Nucleus accumbens (tissue), 56 donors: ENCODE data around the gene GUCY2F.
A peak's percentile ranks its signal among the peaks of the same experiment; 100 is the strongest.

Experiments used
- DNase-seq, 56 donors: peaks; one replicate each; lab custom pipeline; 2025; lab: John Stamatoyannopoulos, UW

Gene GUCY2F

DNA sequence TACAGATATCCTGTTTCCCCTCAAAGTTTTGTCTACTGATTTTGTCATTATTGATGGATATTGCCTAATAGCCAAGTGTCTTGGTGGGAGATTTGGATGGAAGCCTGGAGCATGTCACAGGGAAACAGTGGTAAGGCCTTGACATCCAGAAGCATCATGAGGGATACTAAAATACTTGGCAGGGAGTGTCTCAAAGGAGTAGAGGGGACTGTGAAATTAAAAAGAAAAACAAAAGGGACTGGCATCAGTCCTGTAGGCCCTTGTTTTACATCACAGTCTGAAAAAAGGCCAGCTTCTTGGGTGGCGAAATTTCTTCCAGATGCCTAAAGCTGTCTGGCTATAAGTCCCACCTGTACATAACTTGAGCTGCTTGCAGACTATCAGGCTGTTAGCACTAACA is 83.8 kb downstream of the GUCY2F start:
- no peak for DNase-seq

DNA sequence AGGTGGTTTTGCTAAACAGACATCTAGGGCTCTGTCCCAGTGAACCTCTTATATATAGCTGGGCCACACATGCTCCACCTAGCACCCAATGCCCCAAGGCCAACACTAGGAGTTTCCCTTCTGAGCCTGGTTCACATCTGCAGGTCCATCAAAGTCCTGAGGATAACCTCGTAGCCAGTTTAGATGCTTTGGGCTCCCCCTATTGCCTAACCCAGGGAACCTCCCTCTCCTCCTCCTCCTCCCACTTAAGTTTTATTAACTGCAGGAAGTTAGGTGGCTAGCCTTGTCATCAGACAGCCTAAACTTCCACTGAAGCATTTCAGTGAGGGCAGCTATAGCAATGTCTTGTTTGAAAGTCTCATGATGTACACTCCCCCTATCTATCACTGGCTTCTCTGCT is 88.0 kb downstream of the GUCY2F start:
- DNase-seq = no peak

DNA sequence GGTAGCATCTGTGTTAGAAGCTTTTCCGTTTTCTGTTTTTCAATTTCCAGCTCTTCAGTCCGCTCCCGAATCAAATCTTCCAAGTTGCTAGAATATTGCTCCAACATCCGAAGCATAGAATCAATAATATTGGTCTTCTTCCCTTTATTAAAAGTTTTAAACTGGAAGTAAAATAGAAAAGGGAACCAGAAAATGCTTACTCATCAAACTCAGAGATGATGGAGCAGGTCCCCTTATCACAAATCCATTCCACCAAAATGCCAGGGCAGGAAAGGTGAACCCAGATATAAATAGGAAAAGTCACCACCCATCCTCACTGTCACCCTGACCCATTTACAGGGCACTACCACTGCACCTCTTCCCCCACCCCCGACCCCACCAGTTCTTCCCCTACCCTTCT is 89.0 kb downstream of the GUCY2F start:
- no peak for DNase-seq

DNA sequence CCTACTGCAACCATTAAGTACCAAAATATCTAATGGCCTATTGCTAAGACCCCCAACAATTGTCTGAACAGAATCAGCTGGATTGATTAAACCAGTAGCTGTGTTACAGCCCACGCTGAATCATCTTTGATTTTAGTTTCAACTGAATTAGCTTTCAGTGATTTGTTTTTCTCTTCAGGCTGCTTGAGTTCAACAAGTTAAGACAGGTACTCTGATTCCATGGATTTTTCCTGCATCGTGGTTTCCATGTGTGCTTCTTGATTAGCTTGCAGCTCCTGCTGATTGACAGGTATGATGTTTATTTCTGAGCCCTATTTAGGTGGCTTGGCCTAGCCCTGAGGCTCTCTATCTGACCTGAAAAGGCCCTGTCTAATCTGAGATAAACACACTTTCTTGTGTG is 91.3 kb downstream of the GUCY2F start:
- no peak for DNase-seq

DNA sequence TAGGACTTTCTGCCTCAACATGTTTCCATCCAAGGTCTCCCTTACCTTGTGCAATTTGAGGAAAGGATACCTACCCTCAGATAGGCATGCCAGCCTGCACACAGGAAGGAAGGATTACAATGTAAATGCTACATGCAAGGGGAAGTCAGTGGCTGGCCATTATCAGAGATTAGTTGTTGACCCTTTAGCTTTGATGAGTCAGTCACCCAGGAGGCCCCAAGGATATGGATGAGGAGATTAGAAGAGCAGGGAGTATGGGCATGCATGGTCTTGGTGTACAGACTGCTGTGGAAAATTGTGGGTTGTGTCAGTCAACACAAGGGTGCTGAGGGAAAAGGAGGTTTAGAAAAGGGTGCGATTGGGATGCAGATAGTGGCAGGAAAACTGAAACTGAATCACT is 92.0 kb downstream of the GUCY2F start:
- DNase-seq = no peak

DNA sequence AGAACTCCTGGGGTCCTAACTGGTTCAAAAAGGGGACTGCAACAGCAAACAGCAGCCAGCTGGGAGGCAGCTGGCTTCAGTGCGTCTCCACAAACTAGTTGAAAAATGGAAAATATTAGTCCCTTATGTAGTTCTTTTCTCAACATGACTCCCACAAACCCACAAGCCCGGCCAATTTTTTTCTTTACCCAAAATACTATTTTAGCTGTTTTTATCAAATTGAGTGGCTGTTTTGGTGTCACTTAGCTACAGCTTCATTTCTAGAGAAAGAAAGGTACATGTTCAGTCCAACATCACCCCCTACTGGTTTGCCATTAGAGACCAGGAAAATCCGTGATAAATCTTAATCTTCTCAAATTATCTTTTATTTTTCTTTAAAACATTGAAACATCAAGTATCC is 97.2 kb downstream of the GUCY2F start:
- peak in 1 of 56 donors; percentile 0 for DNase-seq

DNA sequence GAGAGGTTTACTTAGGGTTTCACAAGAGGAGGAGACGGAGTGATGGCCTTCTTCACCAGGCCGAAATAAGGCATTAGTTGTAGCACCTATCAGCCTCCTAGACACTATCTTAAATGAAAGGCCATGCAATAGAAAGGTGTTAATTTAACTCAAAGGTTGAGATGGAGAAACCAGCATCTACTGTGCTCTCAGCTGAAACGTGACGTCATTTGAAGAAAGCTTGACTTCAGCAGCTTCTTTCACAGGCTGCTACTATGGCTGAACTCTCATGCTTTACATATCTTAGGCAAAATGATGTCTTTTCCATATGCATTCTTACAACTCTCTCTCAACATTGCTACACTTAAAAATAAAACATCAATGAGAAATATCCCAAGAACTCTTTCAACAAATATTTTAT is 99.6 kb downstream of the GUCY2F start:
- no peak for DNase-seq

DNA sequence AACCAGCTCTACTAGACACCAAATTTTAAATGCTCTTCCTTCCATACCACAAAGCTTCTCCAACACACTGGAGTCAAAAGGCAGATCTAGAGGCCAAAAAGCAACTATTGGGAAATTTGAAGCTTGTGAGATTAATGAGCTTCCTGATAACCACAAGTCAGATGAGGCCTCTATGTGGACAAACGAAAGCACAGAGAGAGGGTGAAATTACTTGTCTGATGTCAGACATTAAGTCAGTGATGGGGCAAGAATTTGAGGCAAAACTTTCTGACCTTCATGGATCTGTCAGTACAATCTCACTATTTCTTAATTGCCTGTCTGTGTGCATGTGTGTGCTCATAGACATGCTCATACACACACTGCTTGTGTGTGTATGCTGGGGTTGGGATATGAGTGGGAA is 103.6 kb downstream of the GUCY2F start:
- no peak for DNase-seq

DNA sequence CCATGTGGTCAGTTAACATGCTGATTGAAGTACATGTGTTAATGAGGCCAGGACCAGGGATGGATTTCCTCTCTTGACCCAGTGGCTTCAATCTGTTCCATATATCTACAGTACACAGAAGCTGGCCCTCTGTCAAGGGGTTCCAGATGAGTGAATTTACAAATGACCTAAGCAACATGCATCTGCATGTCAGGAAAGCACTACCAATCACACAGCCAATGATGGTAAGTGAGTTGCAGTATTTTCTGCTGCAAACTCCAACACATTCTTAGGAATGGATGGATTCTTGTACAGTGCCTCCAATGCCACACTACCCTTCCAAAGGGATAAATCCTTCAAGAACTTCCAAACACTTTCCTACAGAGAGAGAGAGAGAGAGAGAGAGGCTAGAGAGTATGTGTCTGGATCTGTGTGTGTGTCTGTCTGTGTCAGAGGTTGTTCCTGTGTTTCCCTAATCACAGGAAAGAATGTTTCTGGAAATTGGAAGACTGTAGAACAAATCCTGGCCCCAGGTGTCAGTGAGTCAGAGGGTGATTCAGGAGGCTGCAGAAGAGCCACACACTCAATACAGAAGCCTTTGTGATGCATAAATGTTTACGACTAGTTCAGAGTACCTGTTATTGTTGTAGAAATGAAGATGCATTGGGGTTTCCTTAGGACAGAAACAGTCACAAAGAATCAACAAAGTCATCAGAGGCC is 107.5 kb downstream of the GUCY2F start:
- DNase-seq = no peak

DNA sequence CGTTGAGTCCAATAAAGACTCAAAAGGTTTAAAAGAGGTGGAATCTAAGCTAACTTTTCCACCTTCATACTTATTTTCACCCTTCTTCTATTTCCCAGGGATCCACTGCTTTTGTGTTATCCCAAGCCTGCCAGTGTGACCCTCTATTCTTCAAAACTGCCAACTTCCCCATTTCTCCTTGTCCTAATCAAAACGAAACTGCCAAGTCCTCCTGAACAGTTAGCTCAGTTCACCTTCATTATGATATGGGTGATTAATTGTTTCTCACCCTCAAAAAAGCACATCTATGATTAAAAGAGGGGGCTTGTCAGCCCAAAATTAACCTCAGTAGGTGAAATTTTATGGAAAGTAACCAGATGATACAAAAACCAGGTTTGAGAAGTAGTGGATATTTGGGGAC is 108.4 kb downstream of the GUCY2F start:
- no peak for DNase-seq

DNA sequence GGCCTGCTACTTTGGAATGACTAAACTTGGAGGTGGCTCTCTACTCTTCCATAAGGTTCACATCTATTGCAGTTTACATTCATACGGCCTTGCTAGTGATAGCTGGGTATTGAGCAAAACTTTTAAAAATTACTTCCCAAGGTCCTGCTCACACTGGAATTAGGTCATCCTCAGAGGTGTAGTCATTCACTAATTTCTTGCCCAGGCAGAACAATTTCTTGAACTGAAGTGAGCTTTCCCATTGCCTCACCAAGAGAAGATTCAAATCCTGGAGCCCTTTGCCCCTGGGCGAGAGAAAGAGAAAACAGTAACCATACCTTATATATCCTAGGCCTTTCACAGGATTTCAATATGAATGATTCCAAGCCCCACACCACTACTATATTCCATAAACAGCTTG is 109.2 kb downstream of the GUCY2F start:
- DNase-seq = no peak

DNA sequence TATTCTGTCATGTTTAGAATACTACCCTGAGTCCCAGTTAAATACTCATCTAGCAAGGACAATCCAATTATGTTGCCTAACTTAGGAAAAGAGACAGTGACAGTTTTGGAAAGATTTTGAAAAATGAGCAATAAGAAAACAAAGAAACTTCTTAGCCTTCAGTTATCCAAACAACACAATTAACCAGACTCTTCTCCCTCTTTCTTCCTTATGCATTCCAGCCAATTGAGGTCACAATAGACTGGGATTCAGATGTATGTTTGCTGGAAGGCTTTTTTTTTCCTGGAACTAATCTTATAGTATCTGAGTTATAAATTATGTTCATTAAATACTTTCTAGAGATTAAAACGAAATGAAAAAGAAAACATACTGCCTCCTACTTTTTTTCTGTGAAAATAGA is 109.6 kb downstream of the GUCY2F start:
- DNase-seq = no peak

DNA sequence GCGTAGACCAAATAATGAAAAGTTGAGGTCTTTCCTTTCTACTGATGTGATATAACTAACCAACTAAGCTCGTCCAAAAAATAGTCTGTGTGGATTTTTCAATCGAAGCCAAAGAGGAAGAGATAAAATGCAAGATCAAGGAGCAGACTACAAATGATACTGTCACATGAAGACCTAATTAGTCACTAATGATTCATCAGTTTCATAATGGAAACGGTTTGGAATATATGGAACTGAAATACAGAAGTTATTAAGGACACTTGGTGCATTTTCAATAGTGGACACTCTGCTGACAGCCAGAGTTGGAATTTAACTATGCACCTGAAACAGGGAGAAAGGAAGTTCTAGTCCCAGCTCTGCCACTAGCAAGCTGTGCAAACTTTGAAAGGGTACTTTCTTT is 119.8 kb downstream of the GUCY2F start:
- DNase-seq = no peak

DNA sequence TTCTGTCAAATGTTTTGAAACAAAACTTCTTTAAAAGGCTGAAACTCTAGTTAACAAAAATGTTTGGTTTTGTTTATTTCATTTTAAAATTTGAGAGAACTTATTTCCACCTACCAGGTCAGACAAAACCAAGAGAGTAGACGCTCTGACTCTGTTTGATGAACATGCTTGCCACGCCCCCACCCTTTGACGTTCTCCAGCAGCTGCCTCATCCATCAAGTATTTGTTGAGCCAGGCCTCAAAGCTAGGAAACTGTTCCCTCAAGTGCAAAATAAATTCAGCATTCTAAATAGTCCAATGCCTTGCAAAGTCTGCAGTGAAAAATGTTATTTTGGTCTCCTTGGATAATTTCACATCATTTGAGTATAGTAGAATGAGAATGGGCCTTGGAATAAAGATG is 121.6 kb downstream of the GUCY2F start:
- DNase-seq = no peak

DNA sequence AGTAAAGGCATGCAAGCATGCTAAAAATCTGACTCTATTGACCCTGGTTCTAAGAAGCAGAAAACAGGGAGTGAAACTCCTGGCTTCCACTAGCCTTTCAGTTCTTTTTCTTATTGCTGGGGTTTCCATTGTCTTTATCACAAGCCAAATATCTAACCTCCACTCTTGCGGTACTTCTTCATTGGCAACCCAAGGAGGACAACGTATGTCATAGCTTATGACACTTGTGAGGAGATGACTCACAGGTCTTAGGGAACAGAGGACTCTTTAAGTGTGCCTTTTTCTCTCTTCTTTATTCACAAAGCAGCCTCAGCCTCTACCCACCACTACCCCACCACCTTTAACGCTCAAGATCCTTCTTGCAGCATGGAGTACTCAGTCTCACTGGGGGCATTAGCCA is 124.2 kb downstream of the GUCY2F start:
- DNase-seq = no peak

DNA sequence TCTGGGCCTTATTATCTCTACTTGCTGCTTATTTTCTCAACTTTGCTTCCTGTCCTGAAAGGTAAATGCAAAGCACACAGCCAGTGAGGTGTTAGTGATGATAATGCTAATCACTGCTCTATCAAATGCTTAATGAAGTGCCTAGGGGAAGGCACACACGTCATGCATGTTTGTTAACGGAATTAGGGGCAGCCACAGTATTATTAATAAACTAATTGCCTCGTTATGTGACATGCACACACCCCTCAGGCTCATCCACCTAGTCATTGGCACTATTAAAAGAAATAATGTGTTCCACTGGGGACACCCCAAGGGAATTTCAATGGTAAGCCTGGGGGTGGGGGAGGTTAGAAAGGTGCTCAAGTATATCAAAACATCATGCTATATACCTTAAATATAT is 125.2 kb downstream of the GUCY2F start:
- no peak for DNase-seq

DNA sequence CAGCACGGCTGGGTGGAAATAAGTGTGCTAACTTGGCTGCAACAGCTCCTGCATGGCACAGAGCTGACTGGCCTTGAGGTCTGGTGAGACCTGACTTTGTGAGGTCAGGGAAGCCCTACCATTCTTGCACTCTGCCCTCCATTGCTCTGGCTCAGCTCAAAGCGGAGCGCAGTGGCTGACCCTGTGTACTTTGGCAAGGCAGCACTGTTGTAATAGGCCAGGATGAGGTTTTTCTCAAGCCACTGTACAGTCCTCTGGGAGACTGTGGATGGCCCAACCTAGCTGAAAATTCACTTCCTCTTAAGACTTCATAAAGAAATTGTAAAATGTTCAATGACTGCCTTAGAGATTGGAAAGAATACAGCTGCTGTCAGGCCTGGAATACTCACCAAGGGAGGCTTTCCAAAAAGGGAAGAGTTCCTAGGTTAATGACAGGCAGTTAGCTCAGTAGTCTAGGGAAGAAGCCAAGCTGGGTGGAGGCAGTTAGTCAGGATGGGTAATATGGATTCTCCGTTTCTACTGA is 129.8 kb downstream of the GUCY2F start:
- no peak for DNase-seq

DNA sequence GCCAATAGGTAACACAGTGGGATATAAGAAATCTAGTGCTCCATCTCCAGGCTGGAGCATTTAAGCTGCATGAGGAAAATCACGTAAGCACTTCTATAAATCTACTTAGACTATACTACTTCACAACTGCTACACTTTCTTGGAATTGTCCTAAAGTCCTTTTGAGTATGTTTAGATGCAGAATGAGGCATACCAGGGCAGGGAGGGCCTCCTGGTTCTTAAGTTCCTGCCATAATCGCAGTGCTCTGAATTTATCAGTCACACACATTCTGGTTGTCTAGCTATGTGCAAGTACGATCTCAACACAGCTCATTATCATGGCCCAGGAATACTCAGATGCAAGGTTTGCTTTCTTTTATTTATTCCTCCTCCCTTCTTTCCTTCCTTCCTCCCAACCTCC is 130.3 kb downstream of the GUCY2F start:
- DNase-seq = no peak

DNA sequence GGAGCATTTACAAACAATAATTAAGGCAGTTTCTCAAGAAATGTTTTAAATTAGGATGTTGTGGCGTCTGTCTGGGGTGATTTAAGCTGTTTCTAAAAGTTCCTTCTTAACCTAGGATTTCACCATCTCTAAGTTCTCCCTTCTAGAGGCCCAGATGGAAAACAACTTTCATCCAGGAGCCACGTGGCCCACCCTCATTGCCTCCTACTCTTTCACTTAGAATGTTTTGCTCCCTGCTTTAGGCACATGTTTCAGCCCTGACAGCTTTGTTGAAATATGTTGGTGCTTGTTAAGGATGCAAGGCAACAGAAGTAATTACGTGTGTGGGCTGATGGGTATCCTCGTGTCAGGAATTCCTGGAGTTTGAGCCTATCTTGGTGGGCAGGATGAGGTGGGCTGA is 131.3 kb downstream of the GUCY2F start:
- no peak for DNase-seq

DNA sequence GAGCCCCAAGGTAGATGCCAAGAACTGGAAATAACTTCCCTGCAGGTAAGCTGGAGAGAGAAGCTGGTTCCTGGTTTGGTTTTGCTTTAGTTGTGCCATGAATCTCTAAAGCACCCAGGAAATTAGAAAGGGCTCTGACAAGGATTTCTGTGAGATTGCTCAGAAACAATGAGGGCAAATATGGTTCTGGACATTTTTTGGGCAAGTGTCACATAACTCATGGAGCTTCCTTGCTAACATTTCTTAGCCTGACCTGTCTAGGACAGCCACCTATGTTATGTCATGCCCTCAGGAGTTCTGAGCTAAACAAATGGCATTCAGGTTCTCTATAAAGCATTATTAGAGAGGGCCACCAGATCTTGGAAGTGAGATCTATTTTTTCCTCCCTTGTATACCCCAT is 131.8 kb downstream of the GUCY2F start:
- no peak for DNase-seq

DNA sequence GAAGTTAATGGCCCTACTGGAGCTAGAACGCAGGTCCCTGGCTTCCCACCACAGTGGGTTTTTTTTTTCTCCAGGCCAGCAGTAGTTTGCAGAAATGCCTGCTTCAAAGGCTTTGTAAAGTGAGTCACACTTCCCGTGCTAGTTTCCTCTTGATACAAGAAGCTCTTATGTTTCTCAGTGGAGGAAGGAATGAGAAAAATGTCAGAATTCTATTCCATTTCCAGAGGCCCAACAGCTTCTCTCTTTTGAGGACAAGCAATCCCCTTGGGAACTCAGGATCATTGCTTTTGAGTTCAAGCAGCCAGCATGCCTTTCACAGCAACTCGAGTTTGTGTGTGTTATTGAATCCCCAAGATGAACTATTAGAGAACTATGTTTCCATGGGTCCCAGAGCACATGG is 134.3 kb downstream of the GUCY2F start:
- DNase-seq = no peak

DNA sequence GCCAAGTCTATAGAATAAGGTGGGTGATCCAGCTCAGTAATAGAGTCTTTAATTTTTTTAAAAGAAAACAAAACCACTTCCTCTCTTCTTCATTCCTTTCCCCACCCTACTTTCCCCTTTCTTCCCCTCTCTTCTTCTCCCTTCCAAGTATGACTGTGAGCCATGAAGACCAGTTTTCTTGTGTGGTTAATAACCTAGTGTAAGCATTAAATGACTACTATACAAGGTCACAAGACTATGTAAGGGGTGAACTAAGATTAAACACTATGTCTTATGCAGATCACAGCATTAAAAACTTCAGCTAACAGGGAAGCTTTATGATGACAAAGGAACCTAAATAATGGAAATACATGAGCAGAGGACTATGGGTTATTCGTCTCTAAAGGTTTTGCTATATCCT is 135.4 kb downstream of the GUCY2F start:
- no peak for DNase-seq

DNA sequence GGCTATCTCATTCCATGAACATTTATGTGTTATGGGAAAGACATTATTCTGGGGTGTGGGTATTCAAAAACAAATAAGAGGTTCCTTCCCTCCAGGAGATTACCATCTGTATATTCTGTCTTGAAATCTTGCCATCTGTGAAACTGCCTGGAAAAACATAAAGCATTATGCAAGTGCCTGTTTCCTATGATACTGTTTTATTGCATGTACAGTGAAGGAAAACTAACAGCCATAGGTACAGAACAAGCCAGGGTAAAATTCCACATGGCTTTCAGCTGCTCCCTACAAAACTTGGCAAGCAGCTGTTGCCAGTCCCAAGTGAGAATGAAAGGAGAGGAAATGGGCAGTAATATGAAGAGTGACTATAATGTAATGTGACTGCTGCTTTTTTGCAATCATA is 136.0 kb downstream of the GUCY2F start:
- DNase-seq = no peak
